Stimulated activated CD8-positive, alpha-beta memory T cell treated with anti-CD3 and anti-CD28 coated beads, Interleukin-12 subunit alpha, Interleukin-12 subunit beta, amount 100 ng/mL, for 24 hours (primary cell): Measurements from ENCODE around the gene MACROD2.

Experiments
- DNase-seq: peaks from one replicate; pipeline ENCODE4 v3.0.0-alpha.2; 2020; ENCODE audit errors: extremely low read depth

Gene MACROD2

GRCh38 chr20:15848995-15849610 is 1853.8 kb downstream of the MACROD2 start:
- no peak for DNase-seq

DNA sequence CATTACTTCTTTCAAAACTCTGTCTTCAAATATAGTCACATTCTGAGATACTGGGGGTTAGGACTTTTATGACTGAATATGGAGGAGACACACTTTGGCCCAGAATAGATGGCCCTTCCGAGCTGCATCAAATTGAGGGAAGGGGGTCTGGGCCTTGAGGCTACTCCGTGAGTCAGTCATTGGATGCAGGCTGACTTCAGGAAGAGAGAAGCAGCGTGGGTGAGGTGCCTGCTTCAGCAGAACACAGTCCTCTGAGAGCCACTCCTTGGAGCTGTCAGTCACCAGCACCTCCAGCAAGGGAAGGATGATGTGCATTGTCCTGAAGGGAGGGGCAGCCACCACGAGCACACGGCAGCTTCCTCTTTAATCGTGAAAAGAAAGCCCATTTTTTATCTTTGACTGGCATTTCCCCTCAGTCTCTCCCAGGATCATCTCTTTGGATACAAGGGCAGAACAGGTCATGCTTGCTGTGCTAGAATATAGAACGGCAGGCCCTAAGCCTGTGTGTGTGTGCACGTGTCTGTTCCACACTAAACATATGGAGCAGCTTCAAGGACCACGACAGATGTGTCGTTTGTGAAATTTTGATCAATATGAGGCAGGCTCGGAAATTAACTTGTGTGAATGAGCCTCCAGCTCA is 1856.4 kb downstream of the MACROD2 start:
- no peak for DNase-seq

- no peak for DNase-seq
Observed at GRCh38 chr20:15854911-15855310, 1859.6 kb downstream of the MACROD2 start.

- DNase-seq: no peak
Observed at GRCh38 chr20:15857173-15857784, 1862.0 kb downstream of the MACROD2 start.

DNA sequence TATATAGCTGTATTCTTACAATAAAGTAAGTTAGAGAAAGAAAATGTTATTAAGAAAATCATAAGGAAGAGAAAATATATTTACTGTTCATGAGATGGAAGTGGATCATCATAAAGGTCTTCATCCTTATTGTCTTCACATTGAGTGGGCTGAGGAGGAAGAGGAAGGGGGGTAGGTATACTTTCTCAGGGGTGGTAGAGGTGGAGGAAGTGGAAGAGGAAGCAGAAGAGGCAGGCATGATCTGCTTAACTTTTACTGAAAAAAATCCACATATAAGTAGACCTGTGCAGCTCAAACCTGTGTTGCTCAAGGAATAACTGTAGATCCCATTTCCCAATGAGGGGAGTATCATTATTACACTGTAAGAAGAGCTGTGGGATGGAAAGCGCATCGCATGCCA is 1863.7 kb downstream of the MACROD2 start:
- DNase-seq: no peak

DNA sequence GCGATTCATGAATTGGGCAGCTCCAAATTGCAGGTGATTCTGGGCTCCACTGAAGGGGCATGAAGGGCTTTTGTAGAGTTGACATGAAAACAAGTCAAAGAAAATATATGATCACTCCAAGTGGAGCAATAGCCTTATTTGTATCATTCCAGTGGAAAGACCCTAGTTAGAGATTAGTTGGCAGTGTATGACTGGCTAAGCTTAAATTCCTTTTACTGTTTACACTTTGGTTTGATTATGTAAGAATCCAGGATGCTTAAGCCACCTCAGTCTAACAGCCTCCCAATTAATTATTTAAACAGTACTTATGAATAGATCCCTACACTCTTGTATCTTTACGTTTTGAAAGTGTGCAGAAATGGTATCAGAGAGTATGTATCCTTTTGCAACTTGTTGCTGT is 1865.5 kb downstream of the MACROD2 start:
- no peak for DNase-seq

GRCh38 chr20:15862178-15862577 is 1866.9 kb downstream of the MACROD2 start:
- no peak for DNase-seq

- DNase-seq: no peak
Observed at GRCh38 chr20:15863735-15864134, 1868.4 kb downstream of the MACROD2 start.

- no peak for DNase-seq
Observed at GRCh38 chr20:15865553-15865952, 1870.2 kb downstream of the MACROD2 start.

- no peak for DNase-seq
Observed at GRCh38 chr20:15866916-15867730, 1871.8 kb downstream of the MACROD2 start.

- no peak for DNase-seq
Observed at GRCh38 chr20:15867899-15868298, 1872.6 kb downstream of the MACROD2 start.

GRCh38 chr20:15875446-15875845 is 1880.1 kb downstream of the MACROD2 start:
- DNase-seq: no peak

DNA sequence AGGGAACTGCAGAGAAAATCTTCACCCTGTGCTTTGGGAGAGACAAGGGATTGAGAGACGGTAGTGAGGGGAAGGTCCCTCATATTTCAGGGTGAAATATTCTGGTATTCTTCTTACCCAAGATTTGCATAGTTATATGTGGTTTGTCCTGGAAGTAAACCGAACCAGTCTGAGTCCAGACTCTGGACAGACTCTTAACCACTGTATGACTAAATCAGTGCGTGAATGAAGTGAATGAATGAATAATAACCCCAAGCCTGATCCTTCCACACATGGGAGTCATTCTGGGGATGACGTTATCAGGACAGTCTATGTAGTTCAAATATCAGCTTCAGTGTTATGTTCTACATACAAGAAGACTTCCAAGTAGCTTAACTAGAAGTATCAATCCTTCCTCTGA is 1887.2 kb downstream of the MACROD2 start:
- DNase-seq: no peak

- DNase-seq: no peak
Observed at GRCh38 chr20:15886250-15886649, 1890.9 kb downstream of the MACROD2 start.

- DNase-seq: no peak
Observed at GRCh38 chr20:15887387-15887786, 1892.1 kb downstream of the MACROD2 start.

DNA sequence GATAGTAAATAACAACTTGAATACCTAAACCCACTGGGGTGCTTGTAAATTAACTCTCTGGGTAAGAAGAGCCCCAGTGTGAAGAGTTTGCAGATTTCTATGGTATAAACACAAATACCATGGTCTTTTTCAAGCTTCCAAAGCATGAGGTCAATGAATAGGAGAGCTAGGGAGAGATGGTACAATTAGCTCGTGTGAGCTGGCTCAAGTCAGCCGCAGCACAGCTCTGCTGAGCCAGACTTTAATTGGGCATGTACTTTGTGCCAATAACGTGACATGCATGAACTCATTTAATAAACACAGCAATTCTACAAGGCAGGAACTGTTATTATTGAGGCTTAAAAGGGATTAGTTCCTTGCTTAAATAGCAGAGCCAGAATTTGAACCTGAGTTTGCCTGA is 1893.7 kb downstream of the MACROD2 start:
- no peak for DNase-seq

GRCh38 chr20:15889514-15890256 is 1894.4 kb downstream of the MACROD2 start:
- no peak for DNase-seq

GRCh38 chr20:15890407-15890982 is 1895.2 kb downstream of the MACROD2 start:
- no peak for DNase-seq

DNA sequence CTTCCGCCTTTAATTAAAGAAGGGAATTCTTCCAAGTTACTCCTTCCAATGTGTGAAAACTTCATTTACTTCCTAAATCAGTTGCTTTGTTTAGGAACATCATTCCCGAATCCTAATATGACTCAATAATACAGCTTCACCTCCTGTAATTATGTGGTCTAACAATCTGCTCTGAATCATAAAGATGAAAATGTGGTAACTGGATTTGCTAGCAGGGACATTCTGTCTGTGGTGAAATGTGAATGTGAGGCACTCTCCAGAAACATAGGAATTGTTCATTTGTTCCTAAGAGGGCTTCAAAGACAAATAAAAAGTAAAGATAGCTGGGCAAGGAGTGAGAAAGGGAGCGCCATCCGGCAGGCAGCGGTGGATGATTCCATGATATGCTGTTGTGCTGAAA is 1899.8 kb downstream of the MACROD2 start:
- DNase-seq: no peak

DNA sequence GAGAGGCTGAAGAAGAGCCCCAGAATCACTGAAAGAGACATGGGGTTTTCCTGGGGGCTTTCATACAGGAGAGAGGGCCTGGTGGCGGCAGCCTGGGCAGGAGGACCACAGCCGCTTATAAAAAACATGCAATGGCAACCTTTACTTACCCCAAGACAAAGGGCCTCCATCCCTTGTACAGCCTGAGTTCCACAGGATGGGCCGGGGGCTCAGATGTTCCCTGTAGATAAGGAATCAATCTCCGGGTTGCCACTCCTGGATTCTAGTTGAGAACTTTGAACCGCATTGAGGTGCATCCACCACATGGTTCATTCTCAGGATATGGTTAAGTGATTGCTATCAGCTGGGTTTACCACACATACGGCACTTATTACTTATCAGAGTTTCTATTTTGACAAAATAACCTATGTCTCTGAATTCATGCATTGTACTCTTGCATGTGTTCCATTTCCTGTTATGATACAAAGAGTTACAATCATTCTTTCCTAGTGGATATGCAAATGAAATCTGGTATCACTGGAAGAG is 1900.3 kb downstream of the MACROD2 start:
- DNase-seq: no peak

DNA sequence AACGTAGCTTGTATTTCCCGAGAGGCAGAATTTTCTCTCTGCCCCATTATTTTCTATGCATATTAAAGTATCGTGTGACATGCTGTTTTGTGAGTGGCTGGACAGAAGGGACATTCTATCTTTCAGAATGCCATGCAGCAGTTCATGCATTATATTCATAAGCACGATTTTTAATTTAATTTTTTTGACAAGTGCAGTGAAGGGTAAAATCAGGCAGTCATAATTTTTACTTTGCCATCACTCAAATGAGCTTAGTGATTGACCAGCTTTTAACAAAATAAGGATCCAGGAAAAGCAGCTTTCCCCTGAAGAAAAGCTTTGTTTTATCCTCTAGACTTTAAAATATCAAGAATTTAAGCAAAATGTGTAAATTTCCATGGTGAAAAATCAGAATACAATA is 1904.7 kb downstream of the MACROD2 start:
- no peak for DNase-seq
